Muscle of back (tissue), 10 donors: ENCODE results near the gene GDI1. TPM values are rescaled to one million over a fixed set of nuclear protein-coding genes. Genes with fewer than 3 reads are reported as not detected.

Source experiments
- polyA plus RNA-seq, 10 donors: library from polyadenylated mRNA; unstranded; fragments of 120-200 nt; gene quantifications; one replicate each; pipeline ENCODE4 v1.2.1, GENCODE V29; 2013; ENCODE audit not compliant: insufficient read length in 10 of 10

GDI1 gene
- polyA plus RNA-seq, 10 donors: 71.8 to 116 (median 84.7) TPM

Other genes starting within 250 kb of the GDI1 start
- gene OPN1MW2, start 217.4 kb upstream of the GDI1 start, polyA plus RNA-seq: not detected
- gene OPN1MW3, start 179.6 kb upstream of the GDI1 start, polyA plus RNA-seq: not detected
- gene TEX28, start 142.0 kb upstream of the GDI1 start, polyA plus RNA-seq: not detected
- gene TKTL1, start 141.4 kb upstream of the GDI1 start, polyA plus RNA-seq: under 1 TPM in 8 of 10 donors, not detected in 2; 0.08 to 0.72 (median 0.27) TPM
- 100 to 1,000 TPM; 198 to 402 (median 274) TPM for gene FLNA, start 62.5 kb upstream of the GDI1 start, polyA plus RNA-seq
- gene EMD, start 57.9 kb upstream of the GDI1 start, polyA plus RNA-seq: 10 to 100 TPM; 39.6 to 54.1 (median 46.9) TPM
- 1,000 to 10,000 TPM; 4,675 to 6,417 (median 5,723) TPM for gene RPL10, start 38.8 kb upstream of the GDI1 start, polyA plus RNA-seq
- gene DNASE1L1, start 27.9 kb upstream of the GDI1 start, polyA plus RNA-seq: 10 to 100 TPM; 15.0 to 37.2 (median 32.3) TPM
- gene TAFAZZIN, start 25.6 kb upstream of the GDI1 start, polyA plus RNA-seq: 10 to 100 TPM; 15.5 to 38.3 (median 25.9) TPM
- 10 to 100 TPM; 52.3 to 72.3 (median 59.8) TPM for gene ATP6AP1, start 8.5 kb upstream of the GDI1 start, polyA plus RNA-seq
- gene FAM50A, start 7.0 kb downstream of the GDI1 start, polyA plus RNA-seq: 10 to 100 TPM; 48.1 to 69.6 (median 57.6) TPM
- 10 to 100 TPM; 29.4 to 55.6 (median 33.2) TPM for gene PLXNA3, start 21.1 kb downstream of the GDI1 start, polyA plus RNA-seq
- gene LAGE3, start 42.1 kb downstream of the GDI1 start, polyA plus RNA-seq: 10 to 100 TPM in 7 of 10 donors, 1 to 10 TPM in 3; 8.4 to 16.6 (median 11.3) TPM
- 10 to 100 TPM; 18.4 to 29.0 (median 23.5) TPM for gene UBL4A, start 49.5 kb downstream of the GDI1 start, polyA plus RNA-seq
- gene SLC10A3, start 53.5 kb downstream of the GDI1 start, polyA plus RNA-seq: 10 to 100 TPM in 8 of 10 donors, 1 to 10 TPM in 2; 9.1 to 17.4 (median 12.2) TPM
- 10 to 100 TPM; 21.6 to 33.9 (median 26.2) TPM for gene FAM3A, start 79.1 kb downstream of the GDI1 start, polyA plus RNA-seq
- gene G6PD, start 109.7 kb downstream of the GDI1 start, polyA plus RNA-seq: 10 to 100 TPM; 10.0 to 17.7 (median 13.1) TPM
- gene IKBKG, start 110.5 kb downstream of the GDI1 start, polyA plus RNA-seq: 10 to 100 TPM; 11.0 to 14.2 (median 12.9) TPM
- gene CTAG1A, start 148.0 kb downstream of the GDI1 start, polyA plus RNA-seq: not detected
- not detected for gene CTAG1B, start 182.1 kb downstream of the GDI1 start, polyA plus RNA-seq
- gene CTAG2, start 216.4 kb downstream of the GDI1 start, polyA plus RNA-seq: not detected